ENCODE data around the gene ZSCAN9. TPM values are rescaled to one million over a fixed set of nuclear protein-coding genes. Genes with fewer than 3 reads are reported as not detected.
A peak's percentile ranks its signal among the peaks of the same experiment; 100 is the strongest.

The ZSCAN9 gene
- total RNA-seq, 1 donor from 2014 or later = 21.3 TPM

- peak; percentile 96 for DNase-seq
These were observed 42.1 kb downstream of the ZSCAN9 start, which contains the start of gene ZSCAN26 for GRCh38 chr6:28266962-28267694. Gene ZSCAN26 (plus strand): TSS chr6:28267143. CDS start chr6:28271920, 4,777 bp downstream.

DNA sequence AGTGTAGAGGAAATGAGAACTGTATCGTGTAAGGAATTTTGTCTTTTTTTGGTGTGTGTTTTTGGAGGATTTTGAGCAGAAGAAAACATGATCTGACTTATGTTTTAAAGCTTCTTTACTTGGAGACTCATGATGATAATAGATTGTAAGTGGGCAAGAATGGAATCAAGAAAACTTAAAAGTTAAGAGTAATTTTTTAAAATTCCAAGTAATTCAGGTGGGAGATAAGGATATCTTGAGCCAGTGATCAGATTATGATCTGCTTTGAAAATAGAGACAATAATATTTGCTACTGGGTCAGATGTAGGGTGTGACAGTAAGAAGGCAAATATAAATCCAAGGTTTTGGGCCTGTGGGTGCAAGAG, 42.6 kb downstream of the ZSCAN9 start:
- DNase-seq = no peak

DNA sequence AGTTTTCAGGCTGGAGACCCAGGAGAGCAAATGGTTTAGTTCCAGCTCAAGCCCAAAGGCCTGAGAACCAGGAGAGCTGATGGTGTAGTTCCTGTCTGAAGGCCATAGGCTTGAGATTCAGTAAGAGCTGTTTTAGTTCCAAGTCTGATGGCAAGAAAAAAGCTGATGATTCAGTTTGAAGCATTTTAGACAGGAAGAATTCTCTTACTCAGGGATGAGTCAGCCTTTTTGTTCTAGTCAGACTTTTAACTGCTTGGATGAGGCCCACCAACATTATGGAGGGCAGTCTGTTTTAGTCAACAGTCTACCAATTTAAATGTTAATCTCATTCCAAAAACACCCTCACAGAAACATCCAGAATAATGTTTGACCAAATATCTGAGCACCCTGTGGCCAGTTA, 44.4 kb downstream of the ZSCAN9 start:
- DNase-seq = no peak

GRCh38 chr6:28274888-28275287, 49.8 kb downstream of the ZSCAN9 start:
- no peak for DNase-seq

DNA sequence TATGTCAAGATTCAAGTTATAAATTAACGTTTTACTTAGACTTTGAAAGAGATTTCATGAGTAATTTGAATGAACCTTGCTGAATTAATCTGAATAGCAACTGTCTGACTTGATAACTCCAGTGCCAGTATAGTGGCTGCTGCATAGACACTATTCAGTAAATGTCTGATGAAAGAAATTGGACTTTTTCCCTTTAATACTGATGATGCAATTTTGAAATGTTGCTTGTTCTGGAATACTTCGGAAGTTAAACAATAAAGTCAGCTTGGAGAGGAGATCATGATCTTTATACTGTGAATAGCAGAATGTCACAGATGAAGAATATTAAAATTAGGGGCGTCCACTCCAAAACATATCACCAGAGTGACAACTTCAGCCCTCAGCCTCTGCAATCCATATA, 52.7 kb downstream of the ZSCAN9 start:
- no peak for DNase-seq

DNA sequence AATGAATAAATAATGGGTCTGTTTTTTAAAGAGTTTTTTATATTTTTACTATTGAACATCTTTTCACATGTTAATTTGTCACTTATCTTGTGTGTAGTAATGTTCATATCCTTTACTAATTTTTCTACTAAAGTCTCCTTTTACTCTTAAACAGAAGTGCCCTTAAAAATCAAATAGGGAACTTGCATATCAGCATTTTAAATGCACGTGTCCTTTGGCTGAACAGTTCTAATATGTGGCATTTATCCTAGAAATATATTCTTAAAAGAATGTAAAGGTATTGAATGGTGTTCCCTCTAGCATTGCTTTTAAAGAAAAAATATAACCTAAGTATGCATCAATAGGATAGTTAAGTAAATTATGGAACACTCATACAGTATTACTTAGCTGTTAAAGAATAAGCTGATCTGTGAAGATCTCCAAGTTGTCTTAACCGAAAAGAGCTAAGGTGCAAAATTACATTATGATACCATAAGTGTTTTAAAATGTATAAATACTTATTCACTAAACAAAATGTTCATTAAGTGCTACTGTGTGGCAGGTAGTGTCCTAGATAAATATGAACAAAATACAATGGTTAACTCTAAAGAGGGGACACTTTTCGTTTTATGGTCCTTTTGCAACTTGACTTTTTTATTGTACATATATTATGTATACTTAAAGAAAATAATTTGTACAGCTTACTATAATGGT, 55.7 kb downstream of the ZSCAN9 start:
- no peak for DNase-seq

DNA sequence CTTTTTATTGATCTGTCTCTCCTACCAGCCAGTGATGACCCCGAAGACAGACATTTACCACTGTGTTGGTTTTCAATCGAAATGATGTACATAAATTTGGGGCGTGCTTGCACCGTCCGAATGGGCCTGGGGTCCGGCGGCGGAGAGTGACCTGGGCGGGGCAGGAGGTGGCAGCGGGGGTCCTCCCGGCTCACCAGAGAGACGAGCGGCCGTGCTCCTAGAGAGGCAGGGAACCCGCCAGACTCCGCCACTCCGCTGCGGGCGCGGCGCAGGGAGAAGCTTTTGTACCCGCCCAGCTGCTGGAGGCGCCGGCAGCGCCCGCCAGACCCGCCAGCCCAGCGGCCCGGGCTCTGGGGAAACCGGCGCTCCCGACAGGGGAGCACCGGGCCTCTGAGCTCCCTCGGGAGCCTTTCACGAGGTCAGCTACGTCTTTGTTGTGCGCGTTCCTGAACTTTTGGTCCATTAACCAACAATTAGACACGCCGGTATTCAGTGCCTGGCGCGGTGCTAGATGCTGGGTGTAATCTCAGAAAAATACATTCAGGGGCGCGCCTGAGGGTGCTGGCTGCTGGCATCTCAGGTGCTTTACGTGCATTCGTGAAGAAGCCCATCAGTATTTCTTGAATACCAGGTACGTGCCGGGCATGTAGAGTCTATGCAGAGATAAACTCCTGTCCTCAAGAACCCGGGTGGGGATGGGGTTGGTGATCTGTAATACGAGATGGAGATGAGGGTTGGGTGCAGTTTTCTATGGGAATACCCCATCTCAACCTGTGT, 56.4 kb downstream of the ZSCAN9 start, which contains the start of gene PGBD1:
TSS of gene PGBD1 (plus strand) at position 285 of the 777 bp plus-strand sequence. CDS start 2,242 bp downstream, outside the sequence.
- peak; percentile 86 for DNase-seq

- DNase-seq = no peak
These were observed 57.9 kb downstream of the ZSCAN9 start for GRCh38 chr6:28282926-28283325.

Other genes starting within 250 kb of the ZSCAN9 start
- 0.72 TPM for gene ZNF165, start 144.7 kb upstream of the ZSCAN9 start, total RNA-seq
- gene ZSCAN16, start 100.7 kb upstream of the ZSCAN9 start, total RNA-seq = 3.5 TPM
- 29.8 TPM for gene ZKSCAN8, start 83.4 kb upstream of the ZSCAN9 start, total RNA-seq
- gene ZKSCAN4, start 27.0 kb downstream of the ZSCAN9 start, total RNA-seq = 4.8 TPM
- gene NKAPL, start 34.0 kb downstream of the ZSCAN9 start, total RNA-seq = 0.62 TPM
- gene ZSCAN26, start 41.9 kb downstream of the ZSCAN9 start, total RNA-seq = 20.5 TPM
- gene PGBD1, start 56.3 kb downstream of the ZSCAN9 start, total RNA-seq = 8.5 TPM
- 14.3 TPM for gene ZSCAN31, start 110.9 kb downstream of the ZSCAN9 start, total RNA-seq
- gene ZKSCAN3, start 124.7 kb downstream of the ZSCAN9 start, total RNA-seq = 9.8 TPM
- gene ZSCAN12, start 174.5 kb downstream of the ZSCAN9 start, total RNA-seq = 11.8 TPM
- 7.3 TPM for gene ZSCAN23, start 218.2 kb downstream of the ZSCAN9 start, total RNA-seq

Data from tongue (tissue), 2 donors.